ENCODE results near the gene CASP10. TPM values are rescaled to one million over a fixed set of nuclear protein-coding genes. Genes with fewer than 3 reads are reported as not detected.
"Not testable (repeated sequence)": the region's sequence is repeated elsewhere in the genome, so short reads cannot be mapped to it uniquely, and the experiment has no call there.

The CASP10 gene
- total and polyA plus RNA-seq, 2 experiments from 2014 or later, result 2.9 to 5.1 TPM

GRCh38 chr2:201180010-201180409, 2.9 kb upstream of the CASP10 start:
- Histone ChIP-seq H3K9ac (no peak overlapping the region), H2AFZ (no peak overlapping the region), H3K9me2 (ENCODE audit: insufficient read depth) (no peaks in the 10 kb centered on the region), H3K4me1 (ENCODE audit: insufficient read depth) (peaks cover 13% of the 10 kb centered on the region), H3K4me3 (no peak overlapping the region), H4K20me1 (ENCODE audit: insufficient read depth) (no peaks in the 10 kb centered on the region), H3K27me3 (replicated peaks; ENCODE audit: insufficient read depth) (no peaks in the 10 kb centered on the region), H3K36me3 (ENCODE audit: low read depth) (no peaks in the 10 kb centered on the region), H3K4me2 (ENCODE audit: unreplicated experiment) (no peak overlapping the region), H3K9me3 (ENCODE audit: low read depth) (no peaks in the 10 kb centered on the region), H3F3A (ENCODE audit: insufficient read depth) (0 out of 2 replicates have a peak, but pooled peaks cover 4% of the 10 kb centered on the region), H3K27ac (no peak overlapping the region), H3K79me2 (ENCODE audit: insufficient read depth) (peaks cover 10% of the 10 kb centered on the region)
- in situ Hi-C loops (cut with MboI), result no loop called here
- DNase-seq, result peak; percentile 19
- TF ChIP-seq EZH2phosphoT487 (IDR thresholded peaks at IDR 0.05; ENCODE audit: insufficient read depth, low read depth), result no peak
- TF ChIP-seq EZH2 (IDR thresholded peaks at IDR 0.05; ENCODE audit: insufficient read depth, poor library complexity, severe bottlenecking), result no peak
- 12 to 13% methylated on average over 3 of the region's 3 CpGs for WGBS, 2 experiments (ENCODE audit: low coverage in 1 of 2, low lambda C conversion rate in 2 of 2, missing lambda C conversion rate in 2 of 2)

- in situ Hi-C loops (cut with MboI), result no loop called here
These were observed 405 bp downstream of the CASP10 start for GRCh38 chr2:201183365-201183727.

GRCh38 chr2:201183835-201184234, 894 bp downstream of the CASP10 start:
- H3F3A ChIP-seq (ENCODE audit: insufficient read depth); in situ Hi-C loops (cut with MboI); H3K27ac ChIP-seq; H3K9me3 ChIP-seq (ENCODE audit: low read depth); H4K20me1 ChIP-seq (ENCODE audit: insufficient read depth); H3K9me2 ChIP-seq (ENCODE audit: insufficient read depth); H3K27me3 ChIP-seq (replicated peaks; ENCODE audit: insufficient read depth); H3K36me3 ChIP-seq (ENCODE audit: low read depth): not testable (repeated sequence)
- Histone ChIP-seq H2AFZ (peak overlapping the region; percentile 50; the same call in 1 of the 2 replicates), H3K4me1 (ENCODE audit: insufficient read depth) (peaks cover 13% of the 10 kb centered on the region), H3K9ac (0 out of 2 replicates have a peak overlapping the region, but pooled peaks have one; percentile 11), H3K4me2 (ENCODE audit: unreplicated experiment) (peak overlapping the region; percentile 83), H3K79me2 (ENCODE audit: insufficient read depth) (peaks cover 10% of the 10 kb centered on the region), H3K4me3 (peak overlapping the region; percentile 73)
- peak; percentile 38 for DNase-seq
- 62 to 65% methylated on average over 5 of the region's 5 CpGs for WGBS, 2 experiments (ENCODE audit: low coverage in 1 of 2, low lambda C conversion rate in 2 of 2, missing lambda C conversion rate in 2 of 2)

More at GRCh38 chr2:201183365-201183727, 405 bp downstream of the CASP10 start:
- peak overlapping the region; percentile 73 for H3K9ac ChIP-seq
- H3K4me1 ChIP-seq (ENCODE audit: insufficient read depth), result peaks cover 13% of the 10 kb centered on the region
- peak overlapping the region; percentile 90 for H2AFZ ChIP-seq
- no peak for DNase-seq
- H4K20me1 ChIP-seq (ENCODE audit: insufficient read depth), result no peaks in the 10 kb centered on the region
- H3K36me3 ChIP-seq (ENCODE audit: low read depth), result no peaks in the 10 kb centered on the region
- no peaks in the 10 kb centered on the region for H3K9me2 ChIP-seq (ENCODE audit: insufficient read depth)
- H3K27ac ChIP-seq, result peak overlapping the region; percentile 40
- H3K27me3 ChIP-seq (replicated peaks; ENCODE audit: insufficient read depth), result no peaks in the 10 kb centered on the region
- H3F3A ChIP-seq (ENCODE audit: insufficient read depth), result no peaks in the 10 kb centered on the region
- H3K4me2 ChIP-seq (ENCODE audit: unreplicated experiment), result peak overlapping the region; percentile 83
- no peaks in the 10 kb centered on the region for H3K9me3 ChIP-seq (ENCODE audit: low read depth)
- peak overlapping the region; percentile 73 for H3K4me3 ChIP-seq
- peaks cover 10% of the 10 kb centered on the region for H3K79me2 ChIP-seq (ENCODE audit: insufficient read depth)
- TF ChIP-seq EZH2phosphoT487 (IDR thresholded peaks at IDR 0.05; ENCODE audit: insufficient read depth, low read depth) (no peak), EZH2 (IDR thresholded peaks at IDR 0.05; ENCODE audit: insufficient read depth, poor library complexity, severe bottlenecking) (no peak)
- WGBS, 2 experiments (ENCODE audit: low coverage in 1 of 2, low lambda C conversion rate in 2 of 2, missing lambda C conversion rate in 2 of 2), result 2 to 4% methylated on average over 4 of the region's 4 CpGs

GRCh38 chr2:201184248-201184647, 1.3 kb downstream of the CASP10 start:
- H2AFZ ChIP-seq, result peak overlapping the region; percentile 50; the same call in 1 of the 2 replicates
- H3K4me2 ChIP-seq (ENCODE audit: unreplicated experiment), result peak overlapping the region; percentile 83
- peaks cover 10% of the 10 kb centered on the region for H3K79me2 ChIP-seq (ENCODE audit: insufficient read depth)
- peaks cover 13% of the 10 kb centered on the region for H3K4me1 ChIP-seq (ENCODE audit: insufficient read depth)
- H3K9me3 ChIP-seq (ENCODE audit: low read depth); H3K36me3 ChIP-seq (ENCODE audit: low read depth); DNase-seq; in situ Hi-C loops (cut with MboI); H3K9me2 ChIP-seq (ENCODE audit: insufficient read depth); H4K20me1 ChIP-seq (ENCODE audit: insufficient read depth); H3K27me3 ChIP-seq (replicated peaks; ENCODE audit: insufficient read depth); H3K27ac ChIP-seq; H3F3A ChIP-seq (ENCODE audit: insufficient read depth): not testable (repeated sequence)
- H3K9ac ChIP-seq, result 0 out of 2 replicates have a peak overlapping the region, but pooled peaks have one; percentile 11
- H3K4me3 ChIP-seq, result peak overlapping the region; percentile 73
- 59 to 61% methylated on average over 6 of the region's 6 CpGs for WGBS, 2 experiments (ENCODE audit: low coverage in 1 of 2, low lambda C conversion rate in 2 of 2, missing lambda C conversion rate in 2 of 2)

- Histone ChIP-seq H3K27ac (no peak overlapping the region), H3K27me3 (replicated peaks; ENCODE audit: insufficient read depth) (no peaks in the 10 kb centered on the region), H3F3A (ENCODE audit: insufficient read depth) (no peaks in the 10 kb centered on the region), H3K4me1 (ENCODE audit: insufficient read depth) (peaks cover 13% of the 10 kb centered on the region), H3K9me3 (ENCODE audit: low read depth) (no peaks in the 10 kb centered on the region), H2AFZ (no peak overlapping the region), H3K9ac (no peak overlapping the region), H4K20me1 (ENCODE audit: insufficient read depth) (no peaks in the 10 kb centered on the region), H3K9me2 (ENCODE audit: insufficient read depth) (no peaks in the 10 kb centered on the region), H3K4me3 (no peak overlapping the region), H3K36me3 (ENCODE audit: low read depth) (no peaks in the 10 kb centered on the region), H3K79me2 (ENCODE audit: insufficient read depth) (peaks cover 10% of the 10 kb centered on the region), H3K4me2 (ENCODE audit: unreplicated experiment) (no peak overlapping the region)
- WGBS, 2 experiments (ENCODE audit: low coverage in 1 of 2, low lambda C conversion rate in 2 of 2, missing lambda C conversion rate in 2 of 2), result 86 to 94% methylated on average over 4 of the region's 4 CpGs
- in situ Hi-C loops (cut with MboI), result no loop called here
- no peak for DNase-seq
- TF ChIP-seq EZH2phosphoT487 (IDR thresholded peaks at IDR 0.05; ENCODE audit: insufficient read depth, low read depth) (no peak), EZH2 (IDR thresholded peaks at IDR 0.05; ENCODE audit: insufficient read depth, poor library complexity, severe bottlenecking) (no peak)
These were observed 2.9 kb downstream of the CASP10 start for GRCh38 chr2:201185863-201186262.

Data from GM23248 (cell line).